ENCODE measurements around the gene CSRNP3. TPM values are rescaled to one million over a fixed set of nuclear protein-coding genes. Genes with fewer than 3 reads are reported as not detected.

Gene CSRNP3
- total RNA-seq, 1 experiment from 2014 or later, result 0.41 TPM

DNA sequence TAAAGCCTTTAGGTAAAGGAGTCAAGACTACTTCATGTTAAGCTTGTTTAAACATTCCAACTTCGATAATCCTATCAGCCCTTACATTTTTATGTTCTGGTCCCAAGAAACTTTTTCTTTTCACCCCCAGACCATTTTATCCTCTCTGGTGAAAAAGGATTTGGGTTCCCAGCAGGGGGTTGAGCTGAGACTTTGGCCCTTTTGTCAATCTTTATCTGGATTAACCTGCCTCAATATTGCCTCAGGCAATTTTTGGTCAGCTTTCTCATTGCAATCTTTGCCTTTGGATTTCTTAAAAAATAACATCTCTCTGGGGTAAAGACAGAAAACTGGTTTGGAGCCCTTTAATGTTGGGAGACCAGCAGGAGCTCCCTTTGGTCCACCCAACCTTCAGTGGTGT is 33.9 kb upstream of the CSRNP3 start:
- Histone ChIP-seq H3K79me2 (ENCODE audit: low read depth) (no peaks in the 10 kb centered on the region), H4K20me1 (ENCODE audit: insufficient read depth) (no peaks in the 10 kb centered on the region), H3K4me2 (no peak overlapping the region), H3K36me3 (ENCODE audit: low read depth) (no peaks in the 10 kb centered on the region), H3K9me3 (ENCODE audit: insufficient read depth, low read depth) (no peaks in the 10 kb centered on the region), H3K9me2 (ENCODE audit: insufficient read depth) (no peaks in the 10 kb centered on the region), H3K27me3 (ENCODE audit: insufficient read depth, low read depth) (no peaks in the 10 kb centered on the region), H3F3A (ENCODE audit: insufficient read depth, low read depth) (no peaks in the 10 kb centered on the region), H3K27ac (no peak overlapping the region), H3K4me1 (replicated peaks; ENCODE audit: insufficient read depth) (no peaks in the 10 kb centered on the region), H2AFZ (no peak overlapping the region), H3K4me3 (no peak overlapping the region)
- DNase-seq, result no peak
- TF ChIP-seq CTCF (conservative IDR thresholded peaks at IDR 0.05) (no peak), EZH2 (IDR thresholded peaks at IDR 0.05; ENCODE audit: low read depth) (no peak)
- BruUV-seq (replicated peaks), result no TSS peak
- intact Hi-C loops (cut with micrococcal nuclease; ENCODE audit: unreplicated experiment), result no loop called here
- ChIA-PET POLR2A (ENCODE audit: unreplicated experiment) (no interaction called here), CTCF (interaction anchor here (0.7 kb wide), 1 partner anchor 739 kb away, joined by 3 read pairs; no protein-coding TSS in a partner anchor)

GRCh38 chr2:165436559-165436958 is 32.9 kb upstream of the CSRNP3 start:
- ChIA-PET CTCF (no interaction called here), POLR2A (ENCODE audit: unreplicated experiment) (no interaction called here)
- Histone ChIP-seq H4K20me1 (ENCODE audit: insufficient read depth) (no peaks in the 10 kb centered on the region), H3K9me3 (ENCODE audit: insufficient read depth, low read depth) (no peaks in the 10 kb centered on the region), H3K36me3 (ENCODE audit: low read depth) (no peaks in the 10 kb centered on the region), H3K4me1 (replicated peaks; ENCODE audit: insufficient read depth) (no peaks in the 10 kb centered on the region), H3K4me3 (no peak overlapping the region), H3K9me2 (ENCODE audit: insufficient read depth) (no peaks in the 10 kb centered on the region), H3F3A (ENCODE audit: insufficient read depth, low read depth) (no peaks in the 10 kb centered on the region), H3K79me2 (ENCODE audit: low read depth) (no peaks in the 10 kb centered on the region), H3K4me2 (no peak overlapping the region), H3K27ac (no peak overlapping the region), H3K27me3 (ENCODE audit: insufficient read depth, low read depth) (no peaks in the 10 kb centered on the region), H2AFZ (no peak overlapping the region)
- BruUV-seq (replicated peaks), result no TSS peak
- TF ChIP-seq EZH2 (IDR thresholded peaks at IDR 0.05; ENCODE audit: low read depth) (no peak), CTCF (conservative IDR thresholded peaks at IDR 0.05) (no peak)
- intact Hi-C loops (cut with micrococcal nuclease; ENCODE audit: unreplicated experiment), result no loop called here
- DNase-seq, result no peak

- Histone ChIP-seq H3K4me2 (no peak overlapping the region), H3K9me2 (ENCODE audit: insufficient read depth) (no peaks in the 10 kb centered on the region), H2AFZ (no peak overlapping the region), H4K20me1 (ENCODE audit: insufficient read depth) (no peaks in the 10 kb centered on the region), H3K9me3 (ENCODE audit: insufficient read depth, low read depth) (no peaks in the 10 kb centered on the region), H3K4me1 (replicated peaks; ENCODE audit: insufficient read depth) (no peaks in the 10 kb centered on the region), H3K27ac (no peak overlapping the region), H3K4me3 (no peak overlapping the region), H3K36me3 (ENCODE audit: low read depth) (no peaks in the 10 kb centered on the region), H3K27me3 (ENCODE audit: insufficient read depth, low read depth) (no peaks in the 10 kb centered on the region), H3F3A (ENCODE audit: insufficient read depth, low read depth) (no peaks in the 10 kb centered on the region), H3K79me2 (ENCODE audit: low read depth) (no peaks in the 10 kb centered on the region)
- CTCF ChIA-PET, result interaction anchor here (0.6 kb wide), 1 partner anchor 212 kb away, joined by 3 read pairs; no protein-coding TSS in a partner anchor
- BruUV-seq (replicated peaks), result no TSS peak
- POLR2A ChIA-PET (ENCODE audit: unreplicated experiment), result no interaction called here
- no peak for DNase-seq
- no peak for TF ChIP-seq CTCF (conservative IDR thresholded peaks at IDR 0.05)
- TF ChIP-seq EZH2 (IDR thresholded peaks at IDR 0.05; ENCODE audit: low read depth), result no peak
- intact Hi-C loops (cut with micrococcal nuclease; ENCODE audit: unreplicated experiment), result no loop called here
Measured at GRCh38 chr2:165440367-165440766, 29.1 kb upstream of the CSRNP3 start.
